ENCODE data around the gene SLC2A5.
A peak's percentile ranks its signal among the peaks of the same experiment; 100 is the strongest.

Gene SLC2A5

DNA sequence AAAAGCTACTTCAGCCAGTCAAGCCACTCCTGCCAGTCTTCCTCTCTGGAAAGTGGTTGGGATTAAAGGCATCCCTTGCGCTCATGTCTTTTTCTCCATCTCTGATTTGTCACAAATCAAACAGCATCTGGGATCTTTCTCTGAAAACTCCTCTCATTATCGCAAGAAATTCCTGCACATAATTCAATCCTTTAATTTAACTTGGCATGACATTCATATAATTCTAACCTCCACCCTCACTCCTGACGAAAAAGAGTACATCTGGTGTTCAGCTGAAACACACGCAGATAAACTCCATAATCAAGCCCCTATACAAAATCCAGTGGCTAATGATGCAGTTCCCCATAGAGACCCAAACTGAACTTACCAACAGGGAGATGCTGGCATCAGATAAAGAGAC, 19.4 kb upstream of the SLC2A5 start:
- no peak for DNase-seq (ENCODE audit: low spot score)

DNA sequence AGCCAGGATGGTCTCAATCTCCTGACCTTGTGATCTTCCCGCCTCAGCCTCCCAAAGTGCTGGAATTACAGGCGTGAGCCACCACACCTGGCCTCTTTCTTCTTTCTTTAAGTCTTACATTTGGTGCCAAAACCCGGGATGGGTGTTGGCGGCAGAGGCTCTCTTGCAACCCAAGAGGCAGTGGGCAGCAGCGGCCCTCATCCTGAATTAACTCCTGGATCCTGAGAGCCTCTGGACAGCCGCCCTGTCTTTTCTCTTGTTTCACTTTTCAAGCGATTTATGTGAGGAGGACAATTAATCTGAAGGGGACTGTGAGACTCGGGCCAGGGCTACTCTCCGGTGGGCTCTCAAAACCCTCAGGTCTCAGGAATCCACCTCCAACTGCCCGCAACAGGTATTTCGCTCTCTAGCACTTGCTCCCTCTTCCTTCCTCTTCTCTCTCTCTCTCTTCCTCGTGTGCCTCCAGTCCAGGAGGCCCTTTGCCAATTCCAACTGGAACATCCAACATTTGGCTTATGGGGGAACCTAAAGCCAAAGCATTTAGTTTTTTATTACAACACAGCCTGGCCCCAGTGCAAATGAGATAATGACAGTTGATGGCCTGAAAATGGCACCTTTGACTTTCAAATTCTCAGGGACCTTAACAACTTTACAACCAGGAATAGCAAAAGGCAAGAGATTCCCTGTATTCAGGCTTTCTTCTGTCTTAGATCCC, 18.1 kb upstream of the SLC2A5 start:
- no peak for DNase-seq (ENCODE audit: low spot score)

DNA sequence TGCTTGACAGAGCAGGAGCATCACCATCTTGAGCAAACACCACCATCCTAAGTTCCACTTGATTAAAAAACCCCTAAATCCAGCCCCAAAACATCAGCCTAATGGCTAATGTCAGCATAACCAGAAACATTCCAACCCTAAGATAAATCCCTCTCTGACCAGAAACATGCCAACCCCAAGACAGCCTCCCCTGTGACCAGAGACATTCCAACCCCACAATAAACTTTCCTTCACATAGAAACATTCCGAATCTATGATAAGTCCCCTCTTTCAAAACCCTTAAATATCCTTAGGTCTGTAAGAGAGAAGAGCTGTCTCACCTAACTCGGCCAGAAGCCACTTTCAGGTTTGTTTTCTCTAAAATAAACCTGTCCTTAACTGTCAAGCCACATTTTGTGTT, 17.4 kb upstream of the SLC2A5 start:
- DNase-seq (ENCODE audit: low spot score): no peak

DNA sequence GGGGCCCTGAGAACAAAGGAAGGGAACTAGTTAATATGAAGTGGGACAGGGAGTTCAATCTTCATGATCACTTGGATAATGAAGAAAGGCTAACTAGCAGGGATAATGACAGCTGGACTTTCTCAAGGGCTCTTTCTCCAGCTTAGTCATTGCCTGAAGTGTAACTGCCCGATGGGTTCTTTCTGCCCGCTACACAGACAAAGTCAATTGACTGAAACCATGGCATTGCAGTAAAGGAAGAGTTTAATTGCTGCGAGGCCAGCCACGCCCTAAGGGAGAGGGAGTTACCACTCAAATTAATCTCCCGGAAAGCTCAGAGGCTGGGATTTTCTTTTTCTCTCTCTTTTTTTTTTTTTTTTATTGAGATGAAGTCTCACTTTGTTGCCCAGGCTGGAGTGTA, 16.6 kb upstream of the SLC2A5 start:
- DNase-seq (ENCODE audit: low spot score): peak; percentile 16

DNA sequence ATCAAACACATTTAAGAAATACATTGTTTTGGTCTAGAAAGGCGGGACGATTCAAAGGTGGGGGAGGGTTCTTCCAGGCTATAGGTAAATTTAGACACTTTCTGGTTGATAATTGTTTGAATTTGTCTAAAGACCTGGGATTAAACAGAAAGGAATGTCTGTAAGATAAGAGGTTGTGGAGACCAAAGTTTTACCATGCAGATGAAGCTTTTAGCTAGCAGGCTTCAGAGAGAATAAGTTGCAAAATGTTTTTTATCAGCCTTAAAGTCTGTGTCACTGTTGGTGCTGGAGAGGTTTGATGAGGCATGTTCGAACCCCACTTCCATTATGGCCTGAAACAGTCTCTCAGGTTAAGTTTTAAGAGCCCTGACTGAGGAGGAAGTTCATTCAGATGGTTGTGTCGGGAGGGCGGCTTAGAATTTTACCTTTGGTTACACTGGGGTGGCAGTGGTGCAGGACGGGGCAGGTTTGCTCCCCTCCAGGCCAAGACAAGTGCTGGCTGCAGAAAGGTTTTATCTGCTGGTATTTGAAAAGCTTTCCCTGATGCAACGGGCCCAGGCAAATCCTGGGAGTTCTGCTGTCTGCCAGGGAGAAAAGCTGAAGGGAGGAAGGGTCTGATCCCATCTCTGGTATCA, 16.0 kb upstream of the SLC2A5 start:
- DNase-seq (ENCODE audit: low spot score): no peak

DNA sequence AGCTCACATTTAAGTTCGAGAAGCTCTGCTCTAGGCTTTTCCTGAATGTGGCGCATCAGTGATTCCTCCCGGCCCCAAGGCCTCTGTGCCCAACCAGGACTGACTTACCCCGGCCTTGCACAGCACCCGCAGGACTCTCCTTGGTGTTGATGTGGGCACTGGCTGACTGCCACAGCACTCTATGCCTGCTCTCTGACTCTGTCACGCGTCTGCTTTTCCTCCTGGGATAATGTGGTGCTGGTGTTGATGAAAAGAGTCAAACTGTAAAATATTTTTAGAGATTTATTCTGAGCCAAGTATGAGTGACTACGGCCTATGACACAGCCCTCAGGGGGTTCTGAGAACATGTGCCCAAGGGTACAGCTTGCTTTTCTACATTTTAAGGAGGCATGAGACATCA, 15.5 kb upstream of the SLC2A5 start:
- no peak for DNase-seq (ENCODE audit: low spot score)

DNA sequence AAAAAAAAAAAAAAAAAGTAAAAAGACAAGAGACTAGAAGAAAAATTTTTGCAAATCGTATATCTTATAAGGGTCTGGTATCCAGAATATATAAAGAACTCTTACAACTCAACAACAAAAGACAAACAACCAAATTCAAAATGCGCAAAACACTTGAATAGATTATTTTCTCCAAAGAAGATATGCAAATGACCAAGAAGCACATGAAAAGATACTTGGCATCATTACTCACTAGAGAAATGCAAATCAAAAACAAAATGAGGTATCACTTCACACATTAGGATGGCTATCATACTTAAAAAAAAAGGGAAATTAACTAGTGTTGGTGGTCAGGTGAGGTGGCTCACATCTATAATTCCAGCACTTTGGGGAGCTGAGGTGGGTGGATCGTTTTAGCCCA, 12.0 kb upstream of the SLC2A5 start:
- no peak for DNase-seq (ENCODE audit: low spot score)

DNA sequence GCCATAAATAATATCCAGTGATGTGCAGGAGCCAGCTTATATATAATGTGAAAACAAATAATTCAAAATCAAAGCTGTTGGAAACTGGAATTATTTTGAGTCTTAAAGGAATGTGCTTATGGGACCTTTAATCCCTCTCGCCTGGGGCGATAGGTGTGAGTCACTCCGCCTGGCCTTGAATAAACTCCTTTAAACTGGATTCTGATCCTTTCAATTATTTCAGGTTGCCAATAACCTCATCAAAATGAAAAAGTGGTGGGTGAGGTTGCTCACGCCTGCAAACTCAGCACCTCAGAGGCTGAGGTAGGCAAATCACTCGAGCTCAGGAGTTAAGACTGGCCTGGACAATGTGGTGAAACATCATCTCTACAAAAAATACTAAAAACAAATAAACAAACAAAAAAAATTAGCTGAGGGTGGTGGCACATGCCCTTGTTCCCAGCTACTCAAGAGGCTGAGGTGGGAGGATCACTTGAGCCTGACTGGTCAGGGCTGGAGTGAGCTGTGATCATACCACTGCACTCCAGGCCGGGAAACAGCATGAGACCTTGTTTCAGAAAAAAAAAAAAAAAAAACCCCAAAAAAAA, 11.4 kb upstream of the SLC2A5 start:
- peak; percentile 54 for DNase-seq (ENCODE audit: low spot score)

DNA sequence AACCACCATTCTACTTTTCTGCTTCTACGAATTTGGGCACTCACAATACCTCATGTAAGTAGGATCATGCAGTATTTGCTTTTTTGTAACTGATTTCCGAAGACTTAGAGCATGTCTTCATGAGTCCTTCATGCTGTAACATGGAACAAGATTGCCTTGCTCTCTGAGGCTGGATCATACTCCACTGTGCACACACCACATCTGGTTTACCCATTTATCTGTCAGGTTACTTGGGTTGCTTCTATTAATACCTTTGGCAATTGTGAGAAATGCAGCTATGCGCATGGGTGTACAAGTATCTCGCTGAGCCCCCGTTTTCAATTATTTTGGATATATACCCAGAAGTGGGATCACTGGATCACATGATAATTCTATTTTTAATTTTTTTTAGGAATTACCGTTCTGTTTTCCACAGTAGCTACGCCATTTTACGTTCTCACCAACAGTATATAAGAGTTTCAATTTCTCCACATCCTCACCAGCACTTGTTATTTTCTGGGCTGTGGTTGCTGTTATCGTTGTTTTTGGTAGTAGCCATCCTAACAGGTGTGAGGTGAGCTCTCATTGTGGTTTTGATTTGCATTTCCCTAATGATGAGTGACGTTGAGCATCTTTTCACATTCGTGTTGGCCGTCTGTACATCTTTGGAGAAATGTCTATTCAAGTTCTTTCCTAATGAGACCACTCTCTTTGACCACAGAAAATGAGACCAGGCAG, 10.7 kb upstream of the SLC2A5 start:
- no peak for DNase-seq (ENCODE audit: low spot score)

DNA sequence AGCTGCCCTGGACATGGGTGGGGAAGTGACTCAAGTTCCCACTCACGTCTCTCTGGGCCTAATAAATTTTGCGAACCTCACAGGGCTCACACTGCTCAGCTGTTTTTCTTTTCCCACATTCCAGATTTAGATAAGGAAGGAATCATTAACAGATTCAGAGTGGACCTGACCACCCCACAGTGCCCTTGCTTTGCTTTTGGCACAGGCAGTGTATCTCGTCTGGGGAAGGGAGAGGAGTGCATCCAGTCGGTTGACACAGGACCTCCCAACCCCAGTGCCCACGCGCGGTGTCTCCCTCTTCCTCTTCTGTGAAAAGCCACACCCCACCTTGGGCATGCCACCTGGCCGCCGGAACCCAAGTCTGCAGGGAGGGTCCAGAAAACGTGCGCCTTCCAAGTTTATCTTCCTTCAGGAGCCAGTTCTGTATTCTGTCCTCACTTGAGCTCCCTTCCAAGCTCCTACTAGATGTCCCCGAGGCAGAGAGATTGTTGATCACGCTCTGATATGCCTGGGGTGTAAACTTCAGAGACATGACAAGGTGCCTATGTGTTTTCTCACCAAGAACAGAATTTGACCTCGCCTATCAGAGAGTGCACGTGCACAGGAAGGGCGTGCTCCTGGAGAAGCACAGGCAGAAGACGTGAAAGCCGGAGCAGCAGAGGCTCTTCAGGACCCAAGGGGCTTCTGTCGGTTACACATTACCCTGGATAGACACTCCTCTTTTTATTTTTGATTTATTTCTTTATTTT, 9.5 kb upstream of the SLC2A5 start:
- DNase-seq (ENCODE audit: low spot score): peak; percentile 11

DNA sequence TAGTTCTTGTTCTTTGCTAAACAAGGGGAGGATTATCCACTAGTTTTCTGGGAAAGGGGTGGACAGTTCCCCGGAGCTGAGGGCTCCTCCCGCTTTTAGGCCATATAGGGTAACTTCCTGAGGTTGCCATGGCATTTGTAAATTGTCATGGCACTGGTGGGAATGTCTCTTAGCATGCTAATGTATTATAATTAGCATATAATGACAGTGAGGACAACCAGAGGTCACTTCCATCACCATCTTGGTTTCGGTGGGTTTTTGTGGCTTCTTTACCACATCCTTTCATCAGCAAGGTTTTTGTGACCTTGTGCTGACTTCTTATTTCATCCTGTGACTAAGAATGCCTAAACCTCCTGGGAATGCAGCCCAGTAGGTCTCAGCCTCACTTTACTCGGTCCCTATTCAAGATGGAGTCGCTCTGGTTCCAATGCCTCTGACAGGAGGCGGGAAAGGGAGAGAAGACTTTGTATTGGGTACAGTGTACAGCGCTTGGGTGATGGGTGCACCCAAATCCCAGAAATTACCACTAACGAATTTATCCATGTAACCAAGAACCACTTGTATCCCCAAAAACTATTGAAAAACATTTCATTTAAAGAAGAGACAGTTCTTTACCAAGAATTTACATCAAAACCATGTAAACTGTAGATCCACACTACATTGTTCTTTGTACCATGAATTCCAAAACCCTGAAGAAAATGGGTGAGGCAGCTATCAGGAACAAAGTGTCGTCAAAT, 8.7 kb upstream of the SLC2A5 start:
- no peak for DNase-seq (ENCODE audit: low spot score)

DNA sequence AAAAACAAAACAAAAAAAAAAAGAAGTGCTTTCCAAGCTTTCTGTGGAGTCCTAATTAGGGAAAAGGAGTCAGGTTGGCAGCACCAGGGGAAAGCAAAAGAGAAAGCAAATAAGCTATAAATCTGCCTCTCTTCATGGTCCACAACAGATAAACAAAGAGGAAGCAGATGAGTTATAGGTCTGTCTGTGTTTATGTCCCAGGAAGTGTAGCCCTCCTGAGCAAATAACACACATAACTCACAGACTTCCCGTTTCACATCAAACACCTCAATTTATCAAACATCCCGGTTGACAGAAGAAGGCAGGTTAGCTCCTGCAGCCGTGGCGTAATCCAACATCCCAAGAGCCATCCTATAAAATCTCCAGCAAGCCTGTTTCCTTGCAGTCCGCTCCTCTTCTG, 5.6 kb upstream of the SLC2A5 start:
- DNase-seq (ENCODE audit: low spot score): no peak

DNA sequence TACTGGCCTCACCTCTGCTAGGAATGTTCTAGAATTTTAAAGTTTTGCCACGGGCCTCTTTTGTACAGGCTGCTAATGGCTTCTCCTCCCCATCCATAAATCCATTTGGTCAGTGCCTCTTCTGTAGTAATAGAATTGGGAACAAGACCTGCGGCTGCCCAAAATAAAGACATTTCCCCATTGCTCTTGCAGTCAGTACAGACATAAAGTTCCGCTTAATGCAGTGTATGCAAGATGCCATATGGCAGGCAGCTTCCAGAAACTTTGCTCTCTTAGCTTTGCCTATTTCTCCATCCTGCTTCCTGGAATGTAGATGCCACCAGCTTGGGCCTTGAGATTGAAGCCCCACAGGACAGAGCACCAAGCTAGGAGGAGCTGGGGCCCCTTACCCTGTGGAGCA, 3.7 kb upstream of the SLC2A5 start:
- DNase-seq (ENCODE audit: low spot score): no peak

DNA sequence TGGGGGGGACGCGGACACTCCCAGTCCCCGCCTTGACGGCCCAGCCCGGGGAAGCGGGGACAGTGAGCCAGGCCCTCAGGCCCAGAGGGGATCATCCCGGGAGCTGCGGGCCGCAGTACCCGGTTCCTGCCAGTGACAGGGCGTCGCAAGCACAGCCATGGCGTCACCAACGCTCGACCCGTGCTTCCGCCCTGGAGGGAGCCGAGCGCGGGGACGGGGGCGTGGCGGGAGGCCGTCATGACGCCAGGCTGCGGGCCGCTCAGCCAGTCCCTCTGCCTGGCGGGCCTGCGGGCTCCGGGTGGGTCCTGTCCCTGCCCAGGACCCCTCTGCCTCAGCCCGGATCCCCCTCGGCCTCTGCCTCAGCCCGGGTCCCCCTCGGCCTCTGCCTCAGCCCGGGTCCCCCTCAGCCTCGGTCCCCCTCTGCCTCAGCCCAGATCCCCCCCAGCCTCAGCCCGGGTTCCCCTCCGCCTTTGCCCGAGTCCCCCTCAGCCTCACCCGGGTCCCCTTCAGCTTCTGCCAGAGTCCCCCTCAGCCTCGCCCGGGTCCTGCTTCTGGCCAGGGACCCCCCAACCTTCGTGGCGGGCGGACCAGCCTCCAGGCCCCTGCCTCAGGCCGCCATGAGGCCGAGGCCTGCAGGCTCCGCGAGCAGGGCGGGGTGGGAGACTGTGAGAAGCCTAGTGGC, 2.3 kb upstream of the SLC2A5 start:
- DNase-seq (ENCODE audit: low spot score): no peak

DNA sequence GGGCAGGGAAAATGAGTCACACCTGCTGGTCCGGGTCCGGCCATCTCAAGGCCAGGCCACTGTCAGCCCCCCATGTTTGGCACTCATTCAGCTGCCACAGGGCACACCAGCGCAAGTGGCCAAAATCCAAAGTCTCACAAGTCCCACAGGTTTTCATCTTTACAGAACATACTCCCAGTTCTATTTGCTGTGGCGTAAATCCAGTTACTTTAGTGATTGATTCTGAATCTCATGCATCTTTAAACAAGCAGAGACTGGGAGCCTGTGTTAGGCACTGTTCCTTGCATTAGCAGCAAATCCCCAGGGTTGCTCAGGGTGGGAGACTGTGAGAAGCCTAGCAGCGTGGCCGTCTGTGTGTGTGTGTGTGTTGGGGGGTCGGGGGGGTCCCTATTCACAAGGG, 1.1 kb upstream of the SLC2A5 start:
- DNase-seq (ENCODE audit: low spot score): no peak

DNA sequence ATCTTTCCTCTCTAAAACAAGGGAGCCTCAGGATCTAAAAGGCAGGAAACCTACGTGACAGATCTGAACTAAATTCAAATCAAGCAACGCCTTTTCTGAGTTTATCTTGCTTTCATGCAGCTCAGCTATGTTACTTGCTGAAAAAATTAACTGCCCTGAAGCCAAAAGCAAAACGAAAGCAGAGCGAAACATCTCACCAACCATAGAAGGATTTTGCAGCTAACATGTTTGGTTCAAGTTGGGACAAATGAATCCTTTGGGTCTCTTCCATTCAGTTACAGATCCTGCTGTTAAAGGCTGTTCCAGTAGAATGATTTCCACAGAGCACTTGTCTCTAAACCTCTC, 482 bp downstream of the SLC2A5 start:
- DNase-seq (ENCODE audit: low spot score): no peak

DNA sequence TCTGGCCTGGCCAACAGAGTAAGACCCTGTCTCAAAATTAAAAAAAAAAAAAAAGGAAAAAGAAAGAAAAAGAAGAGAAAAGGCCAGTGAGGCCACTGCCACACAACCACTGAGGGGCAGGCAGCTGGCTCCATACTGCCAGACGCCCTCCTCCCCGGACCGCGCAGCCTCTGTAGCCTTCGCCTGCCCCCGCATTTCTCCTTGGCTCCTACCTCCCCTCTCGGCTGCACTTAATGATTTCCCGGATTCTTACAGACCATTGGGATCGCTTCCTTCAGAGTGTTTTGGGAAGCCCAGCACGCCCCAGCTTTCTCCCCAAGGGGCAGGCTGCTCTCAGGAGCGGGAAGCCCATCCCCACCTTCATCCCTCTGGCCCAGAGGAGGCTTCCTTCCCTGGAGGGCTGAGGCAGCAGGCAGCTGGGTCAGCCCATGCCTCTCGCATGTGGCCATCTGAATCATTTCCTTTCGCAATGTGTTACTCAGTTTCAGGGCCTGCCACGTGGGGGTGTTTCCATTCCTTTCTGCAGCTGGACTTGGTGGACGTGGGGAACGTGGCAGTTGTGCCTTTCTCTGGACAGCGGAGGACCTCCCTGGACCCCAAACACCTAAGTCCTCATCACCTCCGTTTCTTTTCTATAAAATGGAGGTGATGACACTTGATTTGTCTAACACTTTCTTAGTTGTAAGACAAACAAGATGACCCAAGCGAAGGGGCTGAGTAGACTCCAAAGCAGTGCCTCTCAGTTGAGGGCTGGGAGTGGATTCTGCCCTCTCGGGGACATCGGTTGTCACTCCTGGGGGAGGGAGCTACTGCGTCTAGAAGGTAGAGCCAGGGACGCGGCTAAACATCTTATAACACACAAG, 2.3 kb downstream of the SLC2A5 start:
- DNase-seq (ENCODE audit: low spot score): no peak

DNA sequence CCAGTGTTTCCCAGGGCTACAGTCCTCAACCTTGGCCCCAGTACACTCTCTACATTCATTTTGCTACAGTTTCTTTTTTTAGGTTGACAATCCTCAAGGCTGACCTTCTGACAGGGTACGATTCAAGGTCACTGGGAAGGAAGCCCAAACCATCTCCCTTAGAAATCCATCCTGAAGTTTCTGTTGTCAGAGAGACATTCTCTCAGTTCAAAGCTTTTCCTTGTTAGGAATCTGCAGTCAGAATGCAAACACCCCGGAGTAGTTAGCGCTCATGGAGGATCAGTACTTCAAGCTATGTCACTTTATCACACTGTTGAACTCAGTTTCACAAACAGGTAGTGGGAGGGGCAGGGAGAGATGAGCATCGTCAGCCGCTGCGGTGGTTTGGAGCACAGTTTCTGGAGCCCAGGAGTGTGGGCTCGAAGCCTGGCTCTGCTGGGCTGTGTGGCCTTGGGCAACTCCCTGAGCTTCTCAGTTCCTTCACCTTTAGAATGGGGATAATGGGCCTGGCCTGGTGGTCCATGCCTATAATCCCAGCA, 4.2 kb downstream of the SLC2A5 start:
- no peak for DNase-seq (ENCODE audit: low spot score)

DNA sequence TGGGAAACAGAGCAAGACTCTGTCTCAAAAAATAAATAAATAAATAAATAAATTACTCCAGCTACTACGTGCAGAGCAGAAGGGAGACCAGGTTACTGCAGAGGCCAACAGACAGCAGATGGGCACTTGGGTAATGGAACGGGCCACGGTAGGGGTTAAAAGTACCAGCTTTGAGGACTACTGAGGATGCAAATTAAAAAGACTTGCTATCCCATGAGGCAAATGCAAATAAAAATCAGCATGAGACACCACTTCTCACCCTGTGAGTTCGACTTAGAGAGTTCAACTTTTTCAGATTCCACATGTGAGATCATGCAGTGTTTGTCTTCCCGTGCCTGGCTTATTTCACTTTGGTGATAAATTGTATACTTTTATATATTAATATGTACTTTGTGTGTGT, 6.6 kb downstream of the SLC2A5 start:
- no peak for DNase-seq (ENCODE audit: low spot score)

DNA sequence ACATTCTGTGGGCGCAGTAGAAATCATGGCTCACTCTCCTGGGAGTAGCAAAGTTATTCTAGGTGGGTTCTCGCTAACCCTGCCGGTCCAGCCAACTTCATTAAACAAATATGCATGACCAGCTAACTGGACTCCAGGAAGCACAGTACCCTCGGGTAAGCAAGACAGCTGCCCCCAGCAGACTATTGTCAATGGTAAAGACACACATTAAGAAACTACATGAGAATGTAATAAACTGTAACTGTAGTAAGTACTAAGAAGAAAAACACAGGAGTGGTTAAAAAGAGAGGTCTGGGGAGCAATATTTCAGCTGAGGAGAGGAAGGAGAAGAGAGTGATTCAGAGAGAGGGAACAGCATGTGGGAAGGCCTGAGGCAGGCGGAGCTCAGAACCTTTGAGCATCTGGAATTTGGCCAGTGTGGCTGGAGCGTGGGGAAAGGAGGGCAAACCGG, 7.4 kb downstream of the SLC2A5 start:
- DNase-seq (ENCODE audit: low spot score): no peak
